SW480 (cell line): ENCODE data around the gene SLC25A26.
A peak's percentile ranks its signal among the peaks of the same experiment; 100 is the strongest.
"Not testable (repeated sequence)": the region's sequence is repeated elsewhere in the genome, so short reads cannot be mapped to it uniquely, and the experiment has no call there.

Experiments used
- DNase-seq: peaks from one replicate; pipeline ENCODE4 v3.0.0-alpha.2; 2016; ENCODE audit warnings: low spot score

Gene SLC25A26

GRCh38 chr3:66220602-66221377 is at the start of gene SLC25A26:
Gene SLC25A26, plus strand, starts transcription at chr3:66221001. Its CDS starts 94 bp downstream, at chr3:66221095.
- peak; percentile 97 for DNase-seq

- no peak for DNase-seq
These were observed 48.4 kb upstream of the SLC25A26 start for GRCh38 chr3:66172394-66172793.

- DNase-seq = no peak
These were observed 43.8 kb upstream of the SLC25A26 start for GRCh38 chr3:66177026-66177425.

- no peak for DNase-seq
These were observed 42.6 kb upstream of the SLC25A26 start for GRCh38 chr3:66178206-66178605.

GRCh38 chr3:66179793-66180192 is 41.0 kb upstream of the SLC25A26 start:
- DNase-seq = no peak

GRCh38 chr3:66181764-66182163 is 39.0 kb upstream of the SLC25A26 start:
- DNase-seq = no peak

GRCh38 chr3:66182246-66182645 is 38.6 kb upstream of the SLC25A26 start:
- DNase-seq = no peak

GRCh38 chr3:66186545-66186944 is 34.3 kb upstream of the SLC25A26 start:
- no peak for DNase-seq

GRCh38 chr3:66195347-66195783 is 25.4 kb upstream of the SLC25A26 start:
- DNase-seq = peak; percentile 5

- DNase-seq = peak; percentile 11
These were observed 24.2 kb upstream of the SLC25A26 start for GRCh38 chr3:66196633-66197032.

- DNase-seq = no peak
These were observed 22.2 kb upstream of the SLC25A26 start for GRCh38 chr3:66198437-66199088.

- no peak for DNase-seq
These were observed 21.7 kb upstream of the SLC25A26 start for GRCh38 chr3:66199089-66199473.

GRCh38 chr3:66200147-66200546 is 20.7 kb upstream of the SLC25A26 start:
- peak; percentile 36 for DNase-seq

GRCh38 chr3:66200786-66201185 is 20.0 kb upstream of the SLC25A26 start:
- DNase-seq = no peak

- no peak for DNase-seq
These were observed 17.5 kb upstream of the SLC25A26 start for GRCh38 chr3:66203275-66203674.

GRCh38 chr3:66206806-66207205 is 14.0 kb upstream of the SLC25A26 start:
- no peak for DNase-seq

- DNase-seq = no peak
These were observed 12.6 kb upstream of the SLC25A26 start for GRCh38 chr3:66208189-66208588.

- DNase-seq = no peak
These were observed 10.0 kb upstream of the SLC25A26 start for GRCh38 chr3:66210687-66211295.

- no peak for DNase-seq
These were observed 9.0 kb upstream of the SLC25A26 start for GRCh38 chr3:66211779-66212178.

GRCh38 chr3:66215106-66215505 is 5.7 kb upstream of the SLC25A26 start:
- DNase-seq = no peak

- DNase-seq = peak; percentile 18
These were observed 735 bp upstream of the SLC25A26 start for GRCh38 chr3:66220066-66220465.

- no peak for DNase-seq
These were observed 3.4 kb downstream of the SLC25A26 start for GRCh38 chr3:66224220-66224619.

- DNase-seq = not testable (repeated sequence)
These were observed 5.3 kb downstream of the SLC25A26 start for GRCh38 chr3:66226093-66226492.
